Parathyroid adenoma (tissue), 2 donors: ENCODE measurements around the gene CXCR1.

ENCODE experiments used
- H2AFZ ChIP-seq: fragments of 300-600 bp; sonication (generic); one replicate; pipeline ENCODE4 v1.7.0; 2017; ENCODE audit warnings: antibody characterized with exemption, mild to moderate bottlenecking
- H3K27ac ChIP-seq: fragments of 300-600 bp; sonication (generic); one replicate; pipeline ENCODE4 v1.7.0; 2017
- H3K27me3 ChIP-seq: fragments of 300-600 bp; sonication (generic); one replicate; pipeline ENCODE4 v1.7.0; 2017; ENCODE audit warnings: low read length; ENCODE audit not compliant: control insufficient read depth, insufficient read depth
- H3K36me3 ChIP-seq: fragments of 300-600 bp; sonication (generic); one replicate; pipeline ENCODE4 v1.7.0; 2017; ENCODE audit warnings: low read length; ENCODE audit not compliant: control insufficient read depth, insufficient read depth
- H3K4me1 ChIP-seq: fragments of 300-600 bp; sonication (generic); one replicate; pipeline ENCODE4 v1.7.0; 2017; ENCODE audit warnings: control low read depth
- H3K4me2 ChIP-seq: fragments of 300-600 bp; sonication (generic); one replicate; pipeline ENCODE4 v1.7.0; 2017; ENCODE audit warnings: low read length
- H3K4me3 ChIP-seq: fragments of 300-600 bp; sonication (generic); one replicate; pipeline ENCODE4 v1.7.0; 2017; ENCODE audit warnings: low read depth, low read length
- H3K79me2 ChIP-seq: fragments of 300-600 bp; sonication (generic); one replicate; pipeline ENCODE4 v1.7.0; 2017; ENCODE audit warnings: control low read depth
- H3K9ac ChIP-seq: fragments of 300-600 bp; sonication (generic); one replicate; pipeline ENCODE4 v1.7.0; 2017; ENCODE audit warnings: mild to moderate bottlenecking
- H3K9me3 ChIP-seq: fragments of 300-600 bp; sonication (generic); one replicate; pipeline ENCODE4 v1.7.0; 2017; ENCODE audit warnings: low read length; ENCODE audit not compliant: control insufficient read depth
- CTCF ChIP-seq: fragments of 300-600 bp; sonication (generic); IDR thresholded peaks from one replicate; pipeline ENCODE4 v1.7.0; 2017; ENCODE audit warnings: antibody characterized with exemption, mild to moderate bottlenecking
- donor health status: primary hyperparathyroidism.

Gene CXCR1

DNA sequence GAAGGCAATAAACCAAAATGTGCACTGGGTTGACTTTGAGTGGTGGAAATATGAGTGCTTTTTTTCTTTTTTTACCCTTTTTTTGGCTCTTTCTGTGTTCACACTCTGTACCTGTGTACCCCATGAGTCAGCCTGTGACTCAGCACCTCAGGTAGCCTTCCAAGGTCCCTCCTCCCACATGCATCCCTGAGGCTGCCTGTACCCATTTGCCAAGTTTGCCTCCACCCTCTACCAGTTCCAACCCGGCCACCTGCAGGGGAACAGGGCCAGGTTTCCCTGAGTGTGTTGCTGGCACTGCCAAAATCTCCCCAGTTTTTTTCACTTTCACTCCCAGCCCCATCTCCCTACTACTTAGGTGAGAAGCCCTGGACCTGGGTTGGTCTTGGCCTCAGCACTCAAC lies 14.0 kb downstream of the CXCR1 start:
- no peak overlapping the region for H3K9ac ChIP-seq
- H3K27ac ChIP-seq = no peak overlapping the region
- no peak overlapping the region for H3K4me2 ChIP-seq
- no peaks in the 10 kb centered on the region for H3K36me3 ChIP-seq
- H2AFZ ChIP-seq = no peak overlapping the region
- H3K9me3 ChIP-seq = no peaks in the 10 kb centered on the region
- H3K79me2 ChIP-seq = no peaks in the 10 kb centered on the region
- no peaks in the 10 kb centered on the region for H3K27me3 ChIP-seq
- H3K4me3 ChIP-seq = no peak overlapping the region
- no peak for TF ChIP-seq CTCF
- H3K4me1 ChIP-seq = no peaks in the 10 kb centered on the region

DNA sequence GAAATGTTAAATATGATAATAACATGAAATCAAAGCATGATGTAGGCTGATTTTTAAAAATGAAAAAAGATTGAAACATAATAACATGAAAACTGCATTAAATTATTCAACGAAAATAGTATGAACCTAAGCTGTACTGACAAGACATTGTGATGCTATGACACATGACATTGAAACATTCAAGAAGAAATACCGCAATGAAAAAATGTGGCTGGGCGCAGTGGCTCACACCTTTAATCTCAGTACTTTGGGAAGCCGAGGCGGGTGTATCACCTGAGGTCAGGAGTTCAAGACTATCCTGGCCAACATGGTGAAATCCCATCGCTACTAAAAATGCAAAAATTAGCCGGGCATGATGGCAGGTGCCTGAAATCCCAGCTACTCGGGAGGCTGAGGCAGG lies 14.6 kb downstream of the CXCR1 start:
- Histone ChIP-seq H2AFZ (no peak overlapping the region), H3K79me2 (no peaks in the 10 kb centered on the region), H3K4me1 (no peaks in the 10 kb centered on the region), H3K27ac (no peak overlapping the region), H3K4me3 (no peak overlapping the region), H3K9me3 (no peaks in the 10 kb centered on the region), H3K27me3 (no peaks in the 10 kb centered on the region), H3K9ac (no peak overlapping the region), H3K4me2 (no peak overlapping the region), H3K36me3 (no peaks in the 10 kb centered on the region)
- no peak for TF ChIP-seq CTCF

DNA sequence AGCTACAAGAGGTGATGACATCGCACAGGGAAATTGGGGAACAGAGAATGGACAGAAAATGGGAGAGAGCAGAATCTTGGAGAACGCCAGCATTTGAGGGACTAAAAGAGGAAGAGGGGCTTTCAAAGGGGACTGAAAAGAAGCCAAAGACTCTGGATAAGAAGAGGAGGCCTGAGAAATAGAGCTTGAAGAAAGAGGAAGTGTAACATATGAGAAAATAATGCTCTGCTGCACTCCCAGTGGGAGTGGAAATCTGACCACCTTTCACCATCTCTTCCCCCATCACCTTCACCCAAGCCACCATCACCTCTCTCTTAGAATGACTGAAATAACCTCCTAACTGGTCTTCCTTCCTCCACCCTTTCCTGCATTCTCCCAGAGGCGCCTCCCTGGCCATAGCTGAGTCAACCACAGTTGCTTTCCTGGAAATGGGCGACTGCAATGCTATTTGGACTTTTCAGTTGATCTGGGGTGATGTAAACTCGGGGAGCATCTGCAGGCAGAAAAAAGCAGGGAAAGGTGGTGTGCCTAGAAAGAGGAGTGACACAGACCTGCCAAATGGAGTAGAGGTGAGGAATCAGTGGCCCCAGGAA lies 16.8 kb downstream of the CXCR1 start:
- no peak overlapping the region for H3K27ac ChIP-seq
- no peak overlapping the region for H2AFZ ChIP-seq
- TF ChIP-seq CTCF = no peak
- H3K27me3 ChIP-seq = no peaks in the 10 kb centered on the region
- H3K4me2 ChIP-seq = no peak overlapping the region
- H3K79me2 ChIP-seq = no peaks in the 10 kb centered on the region
- H3K9ac ChIP-seq = no peak overlapping the region
- no peak overlapping the region for H3K4me3 ChIP-seq
- H3K36me3 ChIP-seq = no peaks in the 10 kb centered on the region
- H3K9me3 ChIP-seq = no peaks in the 10 kb centered on the region
- no peaks in the 10 kb centered on the region for H3K4me1 ChIP-seq

DNA sequence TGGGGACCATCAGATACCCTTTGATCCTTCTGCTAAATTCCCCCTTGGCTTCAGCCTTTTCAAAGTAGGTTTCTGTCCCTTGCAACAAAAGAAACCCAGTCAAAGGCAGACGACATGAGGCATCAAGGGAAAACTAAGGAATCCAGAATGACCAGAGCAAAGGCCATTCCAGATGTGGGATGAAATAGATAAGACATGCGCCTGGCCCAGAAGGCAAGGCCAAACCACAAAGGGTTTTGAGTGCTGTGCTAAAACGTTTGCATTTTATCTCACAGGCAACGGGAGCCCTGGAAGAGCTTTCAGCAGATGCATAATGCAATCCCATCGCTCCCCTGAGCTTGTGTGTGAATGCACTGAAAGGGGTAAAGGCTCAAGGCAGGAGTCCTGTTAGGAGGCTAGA lies 17.7 kb downstream of the CXCR1 start:
- H3K27me3 ChIP-seq = no peaks in the 10 kb centered on the region
- no peak overlapping the region for H3K9ac ChIP-seq
- H3K36me3 ChIP-seq = no peaks in the 10 kb centered on the region
- TF ChIP-seq CTCF = no peak
- no peaks in the 10 kb centered on the region for H3K4me1 ChIP-seq
- H3K4me3 ChIP-seq = no peak overlapping the region
- no peak overlapping the region for H2AFZ ChIP-seq
- H3K9me3 ChIP-seq = no peaks in the 10 kb centered on the region
- H3K4me2 ChIP-seq = no peak overlapping the region
- no peak overlapping the region for H3K27ac ChIP-seq
- no peaks in the 10 kb centered on the region for H3K79me2 ChIP-seq

GRCh38 chr2:218146056-218146455 lies 20.7 kb downstream of the CXCR1 start:
- Histone ChIP-seq H3K36me3 (no peaks in the 10 kb centered on the region), H3K4me3 (no peak overlapping the region), H3K27ac (no peak overlapping the region), H3K4me1 (no peaks in the 10 kb centered on the region), H3K4me2 (no peak overlapping the region), H3K27me3 (no peaks in the 10 kb centered on the region), H3K9ac (no peak overlapping the region), H3K79me2 (no peaks in the 10 kb centered on the region), H2AFZ (no peak overlapping the region), H3K9me3 (no peaks in the 10 kb centered on the region)
- TF ChIP-seq CTCF = no peak
